H1 (cell line): Measurements from ENCODE around the gene BRCA2. TPM values are rescaled to one million over a fixed set of nuclear protein-coding genes. Genes with fewer than 3 reads are reported as not detected.

Experiments
- BCL11A ChIP-seq, 2 experiments: IDR thresholded peaks; one replicate each; pipeline ENCODE4 v1.6.1; 2011; ENCODE audit warnings: low read depth in 2 of 2, low read length in 2 of 2, mild to moderate bottlenecking in 2 of 2
- CREB1 ChIP-seq: IDR thresholded peaks from 2 replicates; pipeline ENCODE4 v1.6.1; 2012; ENCODE audit warnings: inconsistent platforms
- KDM4A ChIP-seq: IDR thresholded peaks from one replicate; pipeline ENCODE4 v1.7.1; 2012; ENCODE audit warnings: low read depth, mild to moderate bottlenecking, moderate library complexity, low read length, inconsistent platforms; ENCODE audit not compliant: severe bottlenecking
- SP4 ChIP-seq: IDR thresholded peaks from 2 replicates; pipeline ENCODE4 v1.6.1; 2012; ENCODE audit warnings: low read length, inconsistent platforms
- SUZ12 ChIP-seq: fragments of 200-600 bp; sonication (generic); IDR thresholded peaks from 2 replicates; pipeline ENCODE4 v1.6.1; 2012; ENCODE audit warnings: mild to moderate bottlenecking, inconsistent platforms, low read length, moderate library complexity, mixed read lengths
- ZNF274 ChIP-seq: IDR thresholded peaks from 2 replicates; pipeline ENCODE4 v1.7.0; 2012; ENCODE audit warnings: low read length, borderline replicate concordance; ENCODE audit errors: extremely low read depth
- polyA plus RNA-seq, 7 experiments: library from polyadenylated mRNA; depleted of rRNA in 3 of 7; stranded (reverse) in 5 of 7; unstranded in 2 of 7; fragments of >200 nt in 5 of 7; fragments of 200-250 nt in 2 of 7; gene quantifications; 1 replicate in 5 of 7; 2 replicates in 1 of 7; 4 replicates in 1 of 7; pipeline versions ENCODE4 v1.2.1 to v1.2.3, GENCODE V29; 2011 to 2013; ENCODE audit warnings: missing spikeins in 2 of 7, mixed read lengths in 2 of 7
- total RNA-seq: library from RNA; stranded (reverse); fragmentation: NEBNext Ultra II Directional; extraction: Animal tissue kit (Norgen Biotek cat#: 25700); gene quantifications from 2 replicates; pipeline ENCODE4 v1.2.1, GENCODE V29; 2021

The BRCA2 gene
- total and polyA plus RNA-seq, 2 of the 8 experiments (the other 6 are each of a cell fraction or from before 2014, with no cell fraction given), result 4.2 to 24.9 TPM

GRCh38 chr13:32282096-32282711, 33.1 kb upstream of the BRCA2 start (continued):
- TF ChIP-seq SUZ12 (no peak), ZNF274 (no peak), CREB1 (no peak), KDM4A (no peak), BCL11A (IDR thresholded peaks at IDR 0.05; ENCODE audit: low read depth in 2 of 2, low read length in 2 of 2) (no peak), SP4 (no peak)
